Naive thymus-derived CD8-positive, alpha-beta T cell (primary cell): ENCODE results near the gene TDRD10. TPM values are rescaled to one million over a fixed set of nuclear protein-coding genes. Genes with fewer than 3 reads are reported as not detected.

Experiments used
- ATAC-seq, 2 donors: fragments of 150-1000 bp; cut with Tn5 transposase in 1 of 2; sonication (Bioruptor Pico), chemical (Tn5 transposase) in 1 of 2; 1 replicate in 1 of 2; 2 replicates in 1 of 2; pipeline ENCODE4 v1.10.0; 2021; ENCODE audit warnings: mild to moderate bottlenecking in 2 of 2, moderate library complexity in 2 of 2
- POLR2A ChIA-PET: fragments of 350-600 bp; sonication (Branson Sonifier 250); formaldehyde crosslinking; loops from one replicate; lab custom pipeline; 2021; ENCODE audit warnings: antibody characterized with exemption; lab: Charles Lee
- DNase-seq, 10 donors: peaks; one replicate each; pipeline versions ENCODE4 v3.0.0 to v3.0.0-alpha.2; 2020 to 2022
- H3K27ac Mint-ChIP-seq, 10 donors: one replicate each; pipeline ENCODE4 v1.8.0; 2020 to 2022; ENCODE audit warnings: mild to moderate bottlenecking in 10 of 10, mixed read lengths in 10 of 10, moderate library complexity in 4 of 10, inconsistent platforms in 1 of 10
- H3K27me3 Mint-ChIP-seq, 5 donors: one replicate each; pipeline ENCODE4 v1.8.0; 2021 to 2022; ENCODE audit warnings: mixed read lengths in 5 of 5
- H3K36me3 Mint-ChIP-seq, 3 donors: one replicate each; pipeline ENCODE4 v1.8.0; 2020 to 2022; ENCODE audit warnings: mixed read lengths in 3 of 3, mild to moderate bottlenecking in 2 of 3, inconsistent platforms in 1 of 3
- H3K4me1 Mint-ChIP-seq, 4 donors: one replicate each; pipeline ENCODE4 v1.8.0; 2021 to 2022; ENCODE audit warnings: mixed read lengths in 4 of 4
- H3K4me3 Mint-ChIP-seq, 10 donors: one replicate each; pipeline ENCODE4 v1.8.0; 2020 to 2022; ENCODE audit warnings: mild to moderate bottlenecking in 10 of 10, mixed read lengths in 10 of 10, moderate library complexity in 6 of 10, inconsistent platforms in 1 of 10
- H3K9me3 Mint-ChIP-seq, 9 donors: one replicate each; pipeline ENCODE4 v1.8.0; 2020 to 2022; ENCODE audit warnings: mixed read lengths in 9 of 9, mild to moderate bottlenecking in 3 of 9, inconsistent platforms in 1 of 9, moderate library complexity in 1 of 9
- polyA plus RNA-seq, 3 donors: library from polyadenylated mRNA; unstranded; fragments of 300-500 nt; fragmentation: Illumina TruSeq; gene quantifications; one replicate each; pipeline ENCODE4 v1.2.3, GENCODE V29; 2021
- total RNA-seq, 8 experiments: library from RNA in 2 of 8; stranded (reverse) in 2 of 8; gene quantifications; one replicate each; pipeline ENCODE4 v1.2.3 and lab custom pipeline; 2021 to 2026

The TDRD10 gene
- total and polyA plus RNA-seq, 5 experiments from 2014 or later: not detected

GRCh38 chr1:154591206-154591605 lies 89.2 kb downstream of the TDRD10 start:
- H3K36me3 Mint-ChIP-seq: peaks cover 4 to 95% (median 30%) of the 10 kb centered on the region in 3 donors

GRCh38 chr1:154593390-154593789 lies 91.4 kb downstream of the TDRD10 start:
- no peaks in the 10 kb centered on the region for H3K27me3 Mint-ChIP-seq
- DNase-seq (no peak), ATAC-seq (no peak)
- peaks cover under 1 to 16% (median 9%) of the 10 kb centered on the region in 4 donors for H3K4me1 Mint-ChIP-seq
- no peaks in the 10 kb centered on the region for H3K9me3 Mint-ChIP-seq
- POLR2A ChIA-PET: no interaction called here
- no peak overlapping the region for H3K4me3 Mint-ChIP-seq
- peak overlapping the region in 6 of 10 donors; percentile 2 to 84 (median 31) for H3K27ac Mint-ChIP-seq
- peaks cover 0 to 95% (median 27%) of the 10 kb centered on the region in 3 donors for H3K36me3 Mint-ChIP-seq

More at GRCh38 chr1:154591206-154591605, 89.2 kb downstream of the TDRD10 start:
- ATAC-seq: no peak
- Mint-ChIP-seq H3K9me3 (no peaks in the 10 kb centered on the region), H3K27me3 (no peaks in the 10 kb centered on the region), H3K4me3 (no peak overlapping the region), H3K4me1 (peaks cover 0 to 9% (median 7%) of the 10 kb centered on the region in 4 donors), H3K27ac (peak overlapping the region in 1 of 10 donors; percentile 21)
- DNase-seq: peak in 1 of 10 donors; percentile 45
- POLR2A ChIA-PET: no interaction called here

- Mint-ChIP-seq H3K9me3 (no peaks in the 10 kb centered on the region), H3K4me3 (no peak overlapping the region), H3K27ac (peak overlapping the region in 2 of 10 donors; percentile 1 to 26), H3K4me1 (peaks cover 12 to 24% (median 14%) of the 10 kb centered on the region in 4 donors), H3K36me3 (peaks cover 0 to 95% (median 21%) of the 10 kb centered on the region in 3 donors), H3K27me3 (no peaks in the 10 kb centered on the region)
- POLR2A ChIA-PET: no interaction called here
- DNase-seq: no peak
- ATAC-seq: no peak
Observed at GRCh38 chr1:154594811-154595210, 92.8 kb downstream of the TDRD10 start.

GRCh38 chr1:154595621-154596020 lies 93.6 kb downstream of the TDRD10 start:
- no peak overlapping the region for H3K4me3 Mint-ChIP-seq
- ATAC-seq (no peak), DNase-seq (no peak)
- no peaks in the 10 kb centered on the region for H3K9me3 Mint-ChIP-seq
- peak overlapping the region in 1 of 10 donors; percentile 6 for H3K27ac Mint-ChIP-seq
- H3K27me3 Mint-ChIP-seq: no peaks in the 10 kb centered on the region
- H3K36me3 Mint-ChIP-seq: peaks cover 0 to 95% (median 16%) of the 10 kb centered on the region in 3 donors
- peaks cover 17 to 32% (median 21%) of the 10 kb centered on the region in 4 donors for H3K4me1 Mint-ChIP-seq
- POLR2A ChIA-PET: interaction anchor here (1.1 kb wide), 1 partner anchor 10 kb away, joined by 5 read pairs; no protein-coding TSS in a partner anchor

Other genes starting within 250 kb of the TDRD10 start
- gene HAX1, start 229.6 kb upstream of the TDRD10 start, total RNA-seq: 100 to 1,000 TPM; 112 to 118 TPM
- gene HAX1, start 229.6 kb upstream of the TDRD10 start, polyA plus RNA-seq: 100 to 1,000 TPM; 165 to 170 (median 169) TPM
- gene AQP10, start 181.1 kb upstream of the TDRD10 start, total RNA-seq: not detected
- not detected for gene AQP10, start 181.1 kb upstream of the TDRD10 start, polyA plus RNA-seq
- 100 to 1,000 TPM; 111 to 114 TPM for gene ATP8B2, start 176.7 kb upstream of the TDRD10 start, total RNA-seq
- 10 to 100 TPM; 48.5 to 65.1 (median 55.6) TPM for gene ATP8B2, start 176.7 kb upstream of the TDRD10 start, polyA plus RNA-seq
- gene IL6R, start 96.9 kb upstream of the TDRD10 start, total RNA-seq: 10 to 100 TPM; 44.4 to 49.9 TPM
- 10 to 100 TPM; 20.1 to 44.1 (median 28.4) TPM for gene IL6R, start 96.9 kb upstream of the TDRD10 start, polyA plus RNA-seq
- not detected for gene SHE, start 193 bp downstream of the TDRD10 start, total RNA-seq
- not detected for gene SHE, start 193 bp downstream of the TDRD10 start, polyA plus RNA-seq
- gene UBE2Q1, start 56.4 kb downstream of the TDRD10 start, total RNA-seq: 100 to 1,000 TPM; 109 to 114 TPM
- gene UBE2Q1, start 56.4 kb downstream of the TDRD10 start, polyA plus RNA-seq: 10 to 100 TPM; 10.5 to 13.3 (median 12.6) TPM
- gene CHRNB2, start 65.6 kb downstream of the TDRD10 start, total RNA-seq: not detected
- gene CHRNB2, start 65.6 kb downstream of the TDRD10 start, polyA plus RNA-seq: under 1 TPM in 1 of 3 donors, not detected in 2; 0.03 TPM
- gene ADAR, start 106.0 kb downstream of the TDRD10 start, total RNA-seq: 100 to 1,000 TPM; 219 to 251 TPM
- gene ADAR, start 106.0 kb downstream of the TDRD10 start, polyA plus RNA-seq: 100 to 1,000 TPM in 2 of 3 donors, 10 to 100 TPM in 1; 93.2 to 132 (median 115) TPM